Mesodermal cell (in vitro differentiated cells): Measurements from ENCODE around the gene SIX5.

Source experiments
- H3K27ac ChIP-seq: 2 replicates; pipeline ENCODE4 v1.7.0; 2013; ENCODE audit warnings: mild to moderate bottlenecking, low read depth, low read length, moderate library complexity; ENCODE audit not compliant: severe bottlenecking
- H3K36me3 ChIP-seq: 2 replicates; pipeline ENCODE4 v1.7.1; 2013; ENCODE audit warnings: mild to moderate bottlenecking, low read length, moderate library complexity; ENCODE audit not compliant: control insufficient read depth, insufficient read depth
- H3K4me1 ChIP-seq: one replicate; pipeline ENCODE4 v1.7.1; 2013; ENCODE audit warnings: mild to moderate bottlenecking, low read length; ENCODE audit not compliant: insufficient read depth, control insufficient read depth, poor library complexity, severe bottlenecking
- H3K4me3 ChIP-seq: 2 replicates; pipeline ENCODE4 v1.7.0; 2013; ENCODE audit warnings: low read length, control low read depth, mild to moderate bottlenecking; ENCODE audit not compliant: insufficient read depth, poor library complexity, severe bottlenecking; ENCODE audit errors: extremely low read depth
- H3K9me3 ChIP-seq: 2 replicates; pipeline ENCODE4 v1.7.1; 2013; ENCODE audit warnings: mild to moderate bottlenecking, low read length, moderate library complexity; ENCODE audit not compliant: control insufficient read depth
- WGBS, 2 experiments: methylation state at CpG; one replicate each; pipeline ENCODE4 v1.1.5; 2013; ENCODE audit warnings: missing lambda C conversion rate in 2 of 2; ENCODE audit not compliant: insufficient coverage in 2 of 2; 5-methylcytosine and 5-hydroxymethylcytosine counted together

Gene SIX5

GRCh38 chr19:45765702-45766295, 3.3 kb downstream of the SIX5 start:
- Histone ChIP-seq H3K9me3 (no peaks in the 10 kb centered on the region), H3K36me3 (peaks cover 8% of the 10 kb centered on the region), H3K4me3 (no peak overlapping the region), H3K27ac (peak overlapping the region; percentile 24), H3K4me1 (peaks cover 34% of the 10 kb centered on the region)
- 91 to 93% methylated on average over 20 to 23 of the region's 23 CpGs for WGBS, 2 experiments

- Histone ChIP-seq H3K9me3 (no peaks in the 10 kb centered on the region), H3K27ac (peak overlapping the region; percentile 68), H3K36me3 (peaks cover 8% of the 10 kb centered on the region), H3K4me3 (no peak overlapping the region), H3K4me1 (peaks cover 33% of the 10 kb centered on the region)
- WGBS, 2 experiments: 50 to 54% methylated on average over 15 to 17 of the region's 21 CpGs
Measured at GRCh38 chr19:45764945-45765701, 3.9 kb downstream of the SIX5 start.

- peaks cover 33% of the 10 kb centered on the region for H3K4me1 ChIP-seq
- WGBS, 2 experiments: 17 to 65% methylated on average over 2 of the region's 6 CpGs
- H3K4me3 ChIP-seq: no peak overlapping the region
- peaks cover 8% of the 10 kb centered on the region for H3K36me3 ChIP-seq
- peak overlapping the region; percentile 68 for H3K27ac ChIP-seq
- H3K9me3 ChIP-seq: no peaks in the 10 kb centered on the region
Measured at GRCh38 chr19:45764475-45764874, 4.6 kb downstream of the SIX5 start.

- 83 to 86% methylated on average over 24 to 27 of the region's 27 CpGs for WGBS, 2 experiments
- H3K4me1 ChIP-seq: peaks cover 33% of the 10 kb centered on the region
- no peak overlapping the region for H3K4me3 ChIP-seq
- H3K9me3 ChIP-seq: no peaks in the 10 kb centered on the region
- H3K36me3 ChIP-seq: peaks cover 8% of the 10 kb centered on the region
- no peak overlapping the region for H3K27ac ChIP-seq
Measured at GRCh38 chr19:45763691-45764294, 5.3 kb downstream of the SIX5 start.

- H3K36me3 ChIP-seq: peaks cover 8% of the 10 kb centered on the region
- WGBS, 2 experiments: 97 to 98% methylated on average over 7 to 12 of the region's 15 CpGs
- peaks cover 33% of the 10 kb centered on the region for H3K4me1 ChIP-seq
- no peak overlapping the region for H3K4me3 ChIP-seq
- no peaks in the 10 kb centered on the region for H3K9me3 ChIP-seq
- H3K27ac ChIP-seq: no peak overlapping the region
Measured at GRCh38 chr19:45762870-45763631, 6.0 kb downstream of the SIX5 start.

GRCh38 chr19:45761714-45762113, 7.3 kb downstream of the SIX5 start:
- 61 to 73% methylated on average over 7 to 17 of the region's 17 CpGs for WGBS, 2 experiments
- H3K27ac ChIP-seq: no peak overlapping the region

GRCh38 chr19:45758921-45759320, 10.1 kb downstream of the SIX5 start:
- Histone ChIP-seq H3K4me1 (peaks cover 3% of the 10 kb centered on the region), H3K27ac (no peak overlapping the region), H3K4me3 (no peak overlapping the region), H3K9me3 (no peaks in the 10 kb centered on the region), H3K36me3 (no peaks in the 10 kb centered on the region)
- 86 to 91% methylated on average over 9 of the region's 9 CpGs for WGBS, 2 experiments

More at GRCh38 chr19:45761714-45762113, 7.3 kb downstream of the SIX5 start:
- Histone ChIP-seq H3K36me3 (peaks cover 8% of the 10 kb centered on the region), H3K4me3 (no peak overlapping the region), H3K4me1 (peaks cover 31% of the 10 kb centered on the region), H3K9me3 (no peaks in the 10 kb centered on the region)

- WGBS, 2 experiments: 85 to 88% methylated on average over 9 of the region's 9 CpGs
- no peak overlapping the region for H3K27ac ChIP-seq
- H3K9me3 ChIP-seq: no peaks in the 10 kb centered on the region
- H3K4me3 ChIP-seq: no peak overlapping the region
- no peaks in the 10 kb centered on the region for H3K36me3 ChIP-seq
- H3K4me1 ChIP-seq: no peaks in the 10 kb centered on the region
Measured at GRCh38 chr19:45757695-45758094, 11.4 kb downstream of the SIX5 start.

GRCh38 chr19:45754323-45754722, 14.7 kb downstream of the SIX5 start:
- H3K4me1 ChIP-seq: peaks cover 4% of the 10 kb centered on the region
- 93 to 94% methylated on average over 6 to 8 of the region's 8 CpGs for WGBS, 2 experiments
- no peaks in the 10 kb centered on the region for H3K9me3 ChIP-seq
- no peak overlapping the region for H3K4me3 ChIP-seq
- H3K27ac ChIP-seq: no peak overlapping the region
- H3K36me3 ChIP-seq: no peaks in the 10 kb centered on the region

- H3K27ac ChIP-seq: no peak overlapping the region
- 51 to 61% methylated on average over 4 to 5 of the region's 6 CpGs for WGBS, 2 experiments
- H3K36me3 ChIP-seq: no peaks in the 10 kb centered on the region
- peaks cover 4% of the 10 kb centered on the region for H3K4me1 ChIP-seq
- no peak overlapping the region for H3K4me3 ChIP-seq
- no peaks in the 10 kb centered on the region for H3K9me3 ChIP-seq
Measured at GRCh38 chr19:45753548-45753947, 15.5 kb downstream of the SIX5 start.
